A549 (cell line): ENCODE results near the gene HCN2.

Experiments used
- MAX ChIP-seq: IDR thresholded peaks from 2 replicates; pipeline ENCODE4 v1.6.1; 2012
- MYC ChIP-seq: IDR thresholded peaks from 2 replicates; pipeline ENCODE4 v1.6.1; 2012; ENCODE audit warnings: mild to moderate bottlenecking, inconsistent platforms, low read length, improper control_type of control experiment, borderline replicate concordance

- TF ChIP-seq MYC (no peak), MAX (no peak)
Measured at GRCh38 chr19:650121-650520, 60.4 kb downstream of the HCN2 start.
